ENCODE data around the gene ACMSD.

GRCh38 chr2:134799936-134800335 lies 38.5 kb upstream of the ACMSD start:
- TF ChIP-seq, protein P1, sequence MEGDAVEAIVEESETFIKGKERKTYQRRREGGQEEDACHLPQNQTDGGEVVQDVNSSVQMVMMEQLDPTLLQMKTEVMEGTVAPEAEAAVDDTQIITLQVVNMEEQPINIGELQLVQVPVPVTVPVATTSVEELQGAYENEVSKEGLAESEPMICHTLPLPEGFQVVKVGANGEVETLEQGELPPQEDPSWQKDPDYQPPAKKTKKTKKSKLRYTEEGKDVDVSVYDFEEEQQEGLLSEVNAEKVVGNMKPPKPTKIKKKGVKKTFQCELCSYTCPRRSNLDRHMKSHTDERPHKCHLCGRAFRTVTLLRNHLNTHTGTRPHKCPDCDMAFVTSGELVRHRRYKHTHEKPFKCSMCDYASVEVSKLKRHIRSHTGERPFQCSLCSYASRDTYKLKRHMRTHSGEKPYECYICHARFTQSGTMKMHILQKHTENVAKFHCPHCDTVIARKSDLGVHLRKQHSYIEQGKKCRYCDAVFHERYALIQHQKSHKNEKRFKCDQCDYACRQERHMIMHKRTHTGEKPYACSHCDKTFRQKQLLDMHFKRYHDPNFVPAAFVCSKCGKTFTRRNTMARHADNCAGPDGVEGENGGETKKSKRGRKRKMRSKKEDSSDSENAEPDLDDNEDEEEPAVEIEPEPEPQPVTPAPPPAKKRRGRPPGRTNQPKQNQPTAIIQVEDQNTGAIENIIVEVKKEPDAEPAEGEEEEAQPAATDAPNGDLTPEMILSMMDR (IDR thresholded peaks at IDR 0.05; ENCODE audit: insufficient read depth, low read length), result no peak
- no peak for TF ChIP-seq REST (IDR thresholded peaks at IDR 0.05; ENCODE audit: insufficient replicate concordance, low read depth)

Measured in HL-60 (cell line).